NCI-H2227 treated with DMSO at 0.1 percent for 48 hours (cell line): ENCODE data around the gene LRRC14B.
"Not testable (repeated sequence)": the region's sequence is repeated elsewhere in the genome, so short reads cannot be mapped to it uniquely, and the experiment has no call there.

Experiments used
- DNase-seq: peaks from one replicate; lab custom pipeline; 2025; lab: John Stamatoyannopoulos, UW

The LRRC14B gene

GRCh38 chr5:208449-209114, 17.3 kb downstream of the LRRC14B start:
- no peak for DNase-seq

GRCh38 chr5:213803-214395, 22.6 kb downstream of the LRRC14B start:
- DNase-seq, result no peak

DNA sequence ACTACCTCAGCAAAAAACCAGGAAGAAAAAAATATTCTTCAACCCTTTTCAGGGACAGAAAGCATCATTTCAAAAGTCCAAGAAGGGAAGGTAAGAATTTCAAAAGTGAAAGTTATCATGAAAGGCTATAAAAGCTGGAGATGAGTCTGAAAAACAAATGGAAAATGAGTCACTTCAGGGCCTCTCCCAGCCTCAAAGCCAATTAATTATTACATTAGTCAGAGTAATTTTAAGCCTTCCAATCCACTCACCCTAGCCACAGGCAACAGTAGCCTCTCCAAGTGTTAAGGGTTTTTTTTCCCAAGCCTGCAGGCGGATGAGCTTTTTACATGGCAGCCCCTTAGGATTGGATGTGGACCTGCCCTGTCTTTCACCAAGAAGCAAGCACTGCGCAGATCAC, 24.0 kb downstream of the LRRC14B start:
- not testable (repeated sequence) for DNase-seq

DNA sequence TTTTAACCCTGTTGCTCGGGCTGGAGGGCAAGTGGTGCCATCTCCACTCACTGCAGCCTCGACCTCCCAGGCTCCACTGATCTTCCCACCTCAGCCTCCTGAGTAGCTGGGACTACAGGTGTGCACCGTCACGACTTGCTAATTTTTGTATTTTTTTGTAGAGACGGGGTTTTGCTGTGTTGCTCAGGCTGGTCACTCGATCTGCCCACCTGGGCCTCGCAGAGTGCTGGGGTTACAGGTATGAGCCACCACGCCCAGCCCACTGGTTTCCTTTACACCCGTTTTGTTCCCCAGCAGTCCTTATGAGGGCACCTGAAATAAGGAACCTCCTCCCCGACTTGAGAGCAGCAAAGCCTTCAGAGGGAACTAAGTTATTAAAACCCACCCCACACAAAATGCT, 24.8 kb downstream of the LRRC14B start:
- not testable (repeated sequence) for DNase-seq

DNA sequence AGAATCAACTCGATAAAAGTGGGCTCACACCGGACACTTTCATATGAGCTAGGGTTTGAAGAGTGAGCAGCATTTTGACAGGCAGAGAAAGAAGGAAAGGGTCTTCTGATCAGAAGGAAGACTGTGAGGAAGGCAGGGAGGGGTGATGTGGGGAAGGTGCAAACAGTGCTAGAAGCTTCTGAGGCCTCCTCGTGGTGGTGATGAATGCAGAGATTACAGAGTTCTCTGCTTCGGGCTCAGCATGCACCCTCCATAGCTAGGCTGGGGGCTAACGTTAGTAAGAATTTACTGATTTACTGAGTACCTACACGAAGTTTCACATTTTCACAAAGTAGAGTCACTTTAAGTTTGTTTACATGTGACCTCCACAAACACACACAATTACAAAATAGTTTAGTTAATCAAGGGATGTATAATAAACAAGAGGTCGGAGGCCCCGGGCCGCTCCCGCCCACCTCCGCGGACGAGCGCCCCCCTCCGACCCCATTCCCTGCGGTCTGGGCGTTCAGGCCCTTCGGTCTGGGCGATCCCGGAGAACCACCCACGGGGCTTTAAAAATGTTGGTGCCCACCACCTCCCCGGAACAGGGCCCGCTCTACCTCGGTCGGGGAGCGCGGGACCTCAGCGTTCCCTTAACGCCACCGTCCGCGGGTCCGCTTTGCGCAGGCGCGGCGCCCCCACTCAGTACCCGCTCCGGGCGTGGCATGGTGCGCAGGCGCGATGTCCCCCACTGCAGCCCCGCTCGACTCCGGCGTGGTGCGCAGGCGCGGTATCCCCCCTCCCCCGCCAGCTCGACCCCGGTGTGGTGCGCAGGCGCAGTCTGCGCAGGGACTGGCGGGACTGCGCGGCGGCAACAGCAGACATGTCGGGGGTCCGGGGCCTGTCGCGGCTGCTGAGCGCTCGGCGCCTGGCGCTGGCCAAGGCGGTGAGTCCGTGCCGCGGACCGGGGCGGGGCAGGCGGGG, 26.5 kb downstream of the LRRC14B start, which contains the start of the genes CCDC127 and SDHA:
TSS of gene CCDC127 (minus strand) at position 660 of the 963 bp plus-strand sequence. CDS start 1,304 bp downstream, outside the sequence.
TSS of gene SDHA (plus strand) at position 827 of the 963 bp plus-strand sequence. CDS start at position 863, 36 bp downstream.
- peak; percentile 98 for DNase-seq

DNA sequence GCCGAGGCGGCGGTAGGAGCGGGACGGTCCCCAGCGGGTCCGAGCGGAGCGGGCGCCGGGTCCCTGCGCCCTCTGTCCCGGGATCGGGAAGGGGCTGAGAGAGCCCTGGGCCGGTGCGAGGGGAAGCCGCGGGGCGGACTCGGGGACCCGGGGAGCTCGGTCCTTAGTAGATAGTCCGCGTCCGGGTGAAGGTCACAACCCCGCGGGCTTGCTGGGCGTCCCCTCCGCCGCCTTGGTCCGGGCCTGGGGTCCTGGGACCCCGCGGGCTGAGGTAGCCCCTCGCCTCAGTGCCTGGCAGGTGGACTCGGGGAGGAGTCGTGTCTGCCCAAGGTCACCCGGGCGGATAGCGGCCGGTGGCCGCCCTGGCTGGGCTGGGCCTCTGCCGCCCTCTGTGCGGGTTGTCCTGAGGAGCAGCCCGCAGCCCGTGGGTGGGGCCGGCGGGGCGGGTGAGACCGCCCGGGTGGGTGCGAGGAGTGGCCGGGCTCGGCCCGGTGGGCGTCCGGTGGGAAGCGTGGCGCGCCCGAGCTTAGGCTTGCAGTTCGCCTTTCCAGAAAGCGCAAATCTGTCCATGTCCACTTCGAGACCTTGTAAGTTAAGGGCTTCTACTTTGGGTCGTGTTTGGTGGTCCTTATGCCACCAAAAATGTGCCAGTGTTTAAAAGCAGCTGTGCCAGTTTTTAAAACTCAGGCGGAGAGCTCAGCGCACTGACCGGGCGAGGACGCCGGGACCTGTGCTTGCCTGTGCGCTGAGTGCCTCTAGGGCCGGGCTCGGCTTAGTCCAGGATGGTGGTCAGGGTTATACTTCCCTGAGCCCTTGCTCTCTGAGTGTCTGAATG, 27.4 kb downstream of the LRRC14B start:
- peak; percentile 12 for DNase-seq

- DNase-seq, result peak; percentile 26
These were observed 28.2 kb downstream of the LRRC14B start for GRCh38 chr5:219460-219863.

DNA sequence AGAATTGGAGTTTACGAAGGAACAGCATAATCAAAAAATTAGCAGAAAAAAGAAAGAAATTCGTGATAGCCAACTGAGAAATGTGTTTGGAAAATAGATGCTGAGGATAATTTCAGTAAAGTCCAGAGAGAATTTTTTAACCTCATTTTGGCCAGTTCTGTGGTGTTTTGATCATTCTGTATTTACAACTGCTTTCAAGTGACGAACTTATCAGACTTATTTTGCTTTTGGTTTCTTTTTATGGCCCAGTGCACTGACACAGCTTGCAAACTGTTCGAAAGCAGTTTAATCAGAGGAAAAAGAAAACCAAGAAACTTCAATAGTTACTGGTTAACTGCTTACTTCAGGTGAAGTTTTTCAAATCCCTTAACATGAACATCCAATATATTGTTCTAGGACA, 28.7 kb downstream of the LRRC14B start:
- no peak for DNase-seq

- not testable (repeated sequence) for DNase-seq
These were observed 31.8 kb downstream of the LRRC14B start for GRCh38 chr5:222951-223715.

- DNase-seq, result no peak
These were observed 32.5 kb downstream of the LRRC14B start for GRCh38 chr5:223791-224190.

GRCh38 chr5:225334-225733, 34.0 kb downstream of the LRRC14B start:
- DNase-seq, result no peak

DNA sequence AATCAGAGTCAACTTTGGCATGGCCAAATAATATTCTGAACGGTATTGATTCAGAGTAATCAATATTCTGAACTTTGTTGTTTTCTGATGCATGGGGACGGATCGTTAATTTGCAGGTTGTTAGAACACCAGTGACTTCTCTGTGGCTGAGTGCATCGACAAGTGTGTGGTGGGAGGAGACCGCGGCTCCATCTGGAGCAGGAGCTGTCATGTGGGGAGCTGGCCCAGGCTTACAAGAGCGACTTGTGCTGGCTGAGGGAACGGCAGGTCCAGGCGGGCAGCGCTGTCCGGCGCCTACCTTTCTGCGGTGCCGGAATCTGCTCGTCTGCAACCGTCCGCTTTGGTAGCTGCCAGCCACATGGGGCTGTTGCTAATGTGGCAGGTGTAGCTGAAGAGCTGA, 36.1 kb downstream of the LRRC14B start:
- not testable (repeated sequence) for DNase-seq

DNA sequence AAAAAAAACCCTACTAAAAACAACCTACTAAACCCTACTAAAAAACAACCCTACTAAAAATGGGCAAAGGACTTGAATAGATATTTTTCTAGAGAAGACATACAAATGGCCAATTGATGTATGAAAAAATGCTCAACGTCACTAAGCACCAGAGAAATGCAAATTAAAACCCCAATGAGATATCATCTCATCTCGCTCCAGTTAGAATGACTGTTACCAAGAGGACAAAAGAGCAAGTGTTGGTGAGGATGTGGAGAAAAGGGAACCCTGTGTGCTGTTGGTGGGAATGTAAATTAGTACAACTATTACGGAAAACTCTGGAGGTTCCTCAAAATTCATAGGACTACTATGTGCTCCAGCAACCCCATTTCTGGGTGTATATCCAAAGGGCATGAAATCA, 37.6 kb downstream of the LRRC14B start:
- no peak for DNase-seq

DNA sequence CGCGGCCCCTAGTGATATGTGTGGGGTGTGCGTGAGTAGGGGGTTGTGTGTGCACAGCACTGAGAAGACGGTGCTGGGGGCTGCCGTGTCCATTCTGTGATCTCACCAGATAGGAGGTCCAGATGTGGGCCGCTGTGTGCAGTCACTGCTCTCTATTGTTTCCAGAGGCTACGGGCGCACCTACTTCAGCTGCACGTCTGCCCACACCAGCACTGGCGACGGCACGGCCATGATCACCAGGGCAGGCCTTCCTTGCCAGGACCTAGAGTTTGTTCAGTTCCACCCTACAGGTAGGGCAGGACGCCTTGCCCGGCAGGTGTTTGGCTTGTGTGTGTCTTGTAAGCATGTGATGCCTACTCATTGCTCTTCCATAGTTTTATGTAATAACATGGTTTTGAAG, 39.4 kb downstream of the LRRC14B start:
- no peak for DNase-seq

- DNase-seq, result no peak
These were observed 40.4 kb downstream of the LRRC14B start for GRCh38 chr5:231661-232060.

DNA sequence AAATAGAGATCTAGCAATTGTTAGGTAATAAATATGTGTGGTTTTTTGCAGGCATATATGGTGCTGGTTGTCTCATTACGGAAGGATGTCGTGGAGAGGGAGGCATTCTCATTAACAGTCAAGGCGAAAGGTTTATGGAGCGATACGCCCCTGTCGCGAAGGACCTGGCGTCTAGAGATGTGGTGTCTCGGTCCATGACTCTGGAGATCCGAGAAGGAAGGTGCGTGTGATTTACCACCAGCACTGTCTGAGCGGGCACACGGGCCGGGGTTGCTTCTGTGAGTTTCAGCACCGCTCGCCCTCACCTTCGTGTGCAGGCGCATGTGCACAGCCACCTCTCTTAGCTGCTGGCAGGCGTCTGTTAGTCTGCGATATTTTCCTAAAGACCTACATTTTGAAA, 42.1 kb downstream of the LRRC14B start:
- DNase-seq, result not testable (repeated sequence)

DNA sequence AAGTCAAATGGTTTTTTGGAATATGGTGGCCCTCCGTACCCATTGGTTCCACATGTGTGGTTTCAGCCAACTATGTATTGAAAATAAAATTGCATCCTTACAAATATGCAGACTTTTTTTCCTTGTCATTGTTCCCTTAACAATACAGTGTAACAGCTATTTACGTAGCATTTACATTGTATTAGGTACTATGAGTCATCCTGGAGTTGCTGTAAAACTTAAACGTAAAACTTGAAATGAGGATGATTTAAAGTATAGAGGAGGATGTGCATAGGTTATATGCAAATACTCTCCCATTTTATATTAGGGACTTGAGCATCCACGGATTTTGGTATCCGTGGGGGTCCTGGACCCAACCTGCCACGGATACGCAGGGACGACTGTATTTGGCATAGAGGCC, 43.2 kb downstream of the LRRC14B start:
- DNase-seq, result no peak

DNA sequence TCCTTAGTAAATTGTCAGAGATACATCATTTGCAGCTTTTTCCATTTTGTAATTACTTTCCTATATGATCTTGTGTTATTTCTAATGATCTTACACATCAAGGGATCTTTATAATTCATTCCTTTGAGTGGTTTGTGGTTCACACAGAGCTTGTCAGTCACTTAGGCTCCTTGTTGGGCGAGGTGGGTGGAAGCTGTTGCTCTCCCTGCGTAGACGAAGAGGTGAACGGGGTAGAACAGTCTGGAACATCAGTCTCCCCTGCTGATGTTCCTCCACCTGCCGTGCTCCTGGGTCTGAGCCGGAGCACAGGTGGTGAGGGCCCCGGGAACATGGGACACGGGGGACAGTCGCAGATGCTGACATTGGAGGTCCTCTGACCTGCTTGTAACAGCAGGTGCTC, 44.2 kb downstream of the LRRC14B start:
- not testable (repeated sequence) for DNase-seq

- DNase-seq, result not testable (repeated sequence)
These were observed 46.6 kb downstream of the LRRC14B start for GRCh38 chr5:237931-238330.

GRCh38 chr5:240550-240949, 49.3 kb downstream of the LRRC14B start:
- DNase-seq, result not testable (repeated sequence)
